Neural progenitor cell (in vitro differentiated cells): ENCODE results near the gene PTHLH. TPM values are rescaled to one million over a fixed set of nuclear protein-coding genes. Genes with fewer than 3 reads are reported as not detected.

Experiments
- DNase-seq: peaks from one replicate; pipeline ENCODE4 v3.0.0-alpha.2; 2016; ENCODE audit warnings: low spot score
- H2AFZ ChIP-seq: fragments of 200-600 bp; sonication (generic); replicated peaks from 2 replicates; pipeline ENCODE4 v1.6.1; 2016; ENCODE audit warnings: antibody characterized with exemption
- H3F3A ChIP-seq: fragments of 200-600 bp; sonication (generic); 2 replicates; pipeline ENCODE4 v1.6.1; 2016; ENCODE audit warnings: antibody characterized with exemption, low read depth
- H3K27ac ChIP-seq: fragments of 200-600 bp; sonication (generic); 2 replicates; pipeline ENCODE4 v1.5.1; 2016; ENCODE audit warnings: mild to moderate bottlenecking
- H3K27me3 ChIP-seq: fragments of 200-600 bp; sonication (generic); 2 replicates; pipeline ENCODE4 v1.6.1; 2016; ENCODE audit warnings: mild to moderate bottlenecking, moderate library complexity
- H3K36me3 ChIP-seq: fragments of 200-600 bp; sonication (generic); 2 replicates; pipeline ENCODE4 v1.5.1; 2016
- H3K4me1 ChIP-seq: fragments of 200-600 bp; sonication (generic); 2 replicates; pipeline ENCODE4 v1.6.1; 2016; ENCODE audit warnings: mixed run types
- H3K4me2 ChIP-seq: fragments of 200-600 bp; sonication (generic); 2 replicates; pipeline ENCODE4 v1.6.1; 2016
- H3K4me3 ChIP-seq: fragments of 200-600 bp; sonication (generic); 2 replicates; pipeline ENCODE4 v1.5.1; 2016
- H3K79me2 ChIP-seq: fragments of 200-600 bp; sonication (generic); 2 replicates; pipeline ENCODE4 v1.6.1; 2016; ENCODE audit warnings: low read depth
- H3K9ac ChIP-seq: fragments of 200-600 bp; sonication (generic); 2 replicates; pipeline ENCODE4 v1.6.1; 2016
- H3K9me3 ChIP-seq: fragments of 200-600 bp; sonication (generic); 2 replicates; pipeline ENCODE4 v1.5.1; 2016; ENCODE audit warnings: low read depth
- H4K20me1 ChIP-seq: fragments of 200-600 bp; sonication (generic); 2 replicates; pipeline ENCODE4 v1.6.1; 2016; ENCODE audit warnings: low read depth
- H3K27ac Mint-ChIP-seq: 3 replicates; pipeline ENCODE4 v1.8.0; 2021; ENCODE audit warnings: mixed read lengths
- H3K27me3 Mint-ChIP-seq: 2 replicates; pipeline ENCODE4 v1.8.0; 2022; ENCODE audit warnings: low read depth, mild to moderate bottlenecking, inconsistent platforms, moderate library complexity, mixed read lengths; ENCODE audit not compliant: insufficient read depth
- H3K36me3 Mint-ChIP-seq: 3 replicates; pipeline ENCODE4 v1.8.0; 2021; ENCODE audit warnings: mixed read lengths
- H3K4me1 Mint-ChIP-seq: 3 replicates; pipeline ENCODE4 v1.8.0; 2021; ENCODE audit warnings: mixed read lengths
- H3K4me3 Mint-ChIP-seq: 3 replicates; pipeline ENCODE4 v1.8.0; 2021; ENCODE audit warnings: mild to moderate bottlenecking, moderate library complexity, mixed read lengths
- H3K9me3 Mint-ChIP-seq: 3 replicates; pipeline ENCODE4 v1.8.0; 2020; ENCODE audit warnings: mixed read lengths
- EZH2 ChIP-seq: fragments of 200-600 bp; sonication (generic); IDR thresholded peaks from 2 replicates; pipeline ENCODE4 v1.6.1; 2017; ENCODE audit warnings: antibody characterized with exemption, mild to moderate bottlenecking, moderate library complexity
- EZH2phosphoT487 ChIP-seq: fragments of 200-600 bp; sonication (generic); IDR thresholded peaks from 2 replicates; pipeline ENCODE4 v1.6.1; 2017; ENCODE audit warnings: antibody characterized with exemption
- total RNA-seq: library from RNA; depleted of rRNA; stranded (reverse); fragments of >200 nt; gene quantifications from 2 replicates; pipeline ENCODE4 v1.2.3, GENCODE V29; 2015; ENCODE audit warnings: low replicate concordance
- TF ChIP-seq, protein P1 (sequence below): fragments of 200-600 bp; sonication (generic); IDR thresholded peaks from 2 replicates; pipeline ENCODE4 v1.5.1; 2017; ENCODE audit warnings: antibody characterized with exemption, mild to moderate bottlenecking

The PTHLH gene
- total RNA-seq, 1 donor from 2014 or later: not detected

DNA sequence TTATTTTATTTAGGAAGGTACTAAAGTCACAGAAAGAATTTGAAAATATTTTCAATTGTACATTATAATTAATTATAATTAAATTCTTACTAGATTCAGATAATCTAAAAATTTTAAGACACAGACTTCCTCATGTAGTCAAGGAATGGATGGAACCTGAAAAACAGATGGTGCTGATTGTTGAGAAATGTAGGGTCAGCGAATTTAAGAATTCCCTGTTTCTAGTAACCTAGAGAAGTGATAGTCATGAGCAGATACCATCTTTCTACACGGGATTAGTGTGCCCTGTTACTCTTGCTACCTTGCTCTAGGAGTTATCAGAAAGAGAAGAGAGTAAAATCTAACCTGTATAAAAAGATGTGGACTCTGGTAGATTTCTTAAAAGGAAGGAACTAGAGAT, 37.5 kb upstream of the PTHLH start:
- Histone ChIP-seq H4K20me1 (no peaks in the 10 kb centered on the region), H3K36me3 (no peaks in the 10 kb centered on the region), H3K4me3 (no peak overlapping the region), H3K4me2 (no peak overlapping the region), H3F3A (no peaks in the 10 kb centered on the region), H3K27ac (no peak overlapping the region), H3K79me2 (no peaks in the 10 kb centered on the region), H3K9ac (no peak overlapping the region), H3K4me1 (no peaks in the 10 kb centered on the region), H2AFZ (no peak overlapping the region), H3K27me3 (no peaks in the 10 kb centered on the region), H3K9me3 (no peaks in the 10 kb centered on the region)
- Mint-ChIP-seq H3K4me3 (no peak overlapping the region), H3K27ac (no peak overlapping the region), H3K36me3 (no peaks in the 10 kb centered on the region), H3K4me1 (no peaks in the 10 kb centered on the region), H3K27me3 (no peaks in the 10 kb centered on the region), H3K9me3 (no peaks in the 10 kb centered on the region)
- no peak for DNase-seq
- TF ChIP-seq, protein P1, sequence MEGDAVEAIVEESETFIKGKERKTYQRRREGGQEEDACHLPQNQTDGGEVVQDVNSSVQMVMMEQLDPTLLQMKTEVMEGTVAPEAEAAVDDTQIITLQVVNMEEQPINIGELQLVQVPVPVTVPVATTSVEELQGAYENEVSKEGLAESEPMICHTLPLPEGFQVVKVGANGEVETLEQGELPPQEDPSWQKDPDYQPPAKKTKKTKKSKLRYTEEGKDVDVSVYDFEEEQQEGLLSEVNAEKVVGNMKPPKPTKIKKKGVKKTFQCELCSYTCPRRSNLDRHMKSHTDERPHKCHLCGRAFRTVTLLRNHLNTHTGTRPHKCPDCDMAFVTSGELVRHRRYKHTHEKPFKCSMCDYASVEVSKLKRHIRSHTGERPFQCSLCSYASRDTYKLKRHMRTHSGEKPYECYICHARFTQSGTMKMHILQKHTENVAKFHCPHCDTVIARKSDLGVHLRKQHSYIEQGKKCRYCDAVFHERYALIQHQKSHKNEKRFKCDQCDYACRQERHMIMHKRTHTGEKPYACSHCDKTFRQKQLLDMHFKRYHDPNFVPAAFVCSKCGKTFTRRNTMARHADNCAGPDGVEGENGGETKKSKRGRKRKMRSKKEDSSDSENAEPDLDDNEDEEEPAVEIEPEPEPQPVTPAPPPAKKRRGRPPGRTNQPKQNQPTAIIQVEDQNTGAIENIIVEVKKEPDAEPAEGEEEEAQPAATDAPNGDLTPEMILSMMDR: no peak
- TF ChIP-seq EZH2phosphoT487: no peak
- TF ChIP-seq EZH2: no peak

DNA sequence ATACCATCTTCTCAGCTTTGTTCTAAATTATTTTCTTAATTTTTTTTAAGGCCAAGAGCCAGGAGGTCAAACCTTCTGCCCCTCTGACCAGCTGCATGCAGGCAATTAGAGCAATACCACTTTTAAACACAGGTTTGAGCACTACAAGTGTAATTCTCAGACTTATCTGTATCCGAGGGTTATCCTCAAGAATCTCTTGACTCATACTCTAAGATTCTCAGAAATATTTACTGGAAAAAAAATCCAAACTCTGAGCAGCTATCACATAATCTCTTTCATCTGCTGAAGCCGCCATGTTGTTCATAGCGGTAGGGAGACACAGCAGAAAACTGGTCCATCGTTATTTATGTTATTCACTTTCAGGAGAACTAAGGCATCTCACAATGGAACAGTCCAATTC, 27.4 kb upstream of the PTHLH start:
- H3K36me3 Mint-ChIP-seq: no peaks in the 10 kb centered on the region
- H3K4me3 ChIP-seq: no peak overlapping the region

DNA sequence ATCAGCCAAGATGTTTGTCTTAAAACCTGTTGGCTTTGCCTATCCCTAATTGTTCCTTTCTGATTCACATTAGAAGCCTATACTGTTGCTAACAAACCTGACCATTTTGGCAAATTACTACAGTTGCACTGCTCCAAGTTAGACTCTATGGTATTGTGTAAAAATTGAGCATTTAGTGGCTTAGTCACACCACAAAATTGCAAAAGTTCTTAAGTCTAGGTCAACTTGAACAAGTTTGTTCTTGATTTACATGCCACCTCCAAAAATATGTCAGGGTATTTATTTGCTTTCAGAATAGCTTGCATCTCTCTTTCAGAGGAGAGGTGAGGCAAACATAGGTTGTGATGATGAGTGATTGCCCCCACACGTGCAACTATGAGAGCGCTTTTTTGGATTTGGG, 27.0 kb upstream of the PTHLH start:
- H3K9me3 Mint-ChIP-seq: no peaks in the 10 kb centered on the region

More for the DNA sequence above, 27.4 kb upstream of the PTHLH start:
- Mint-ChIP-seq H3K27me3 (peaks cover 2% of the 10 kb centered on the region), H3K27ac (no peak overlapping the region), H3K4me1 (no peaks in the 10 kb centered on the region), H3K9me3 (no peaks in the 10 kb centered on the region), H3K4me3 (no peak overlapping the region)
- H3K36me3 ChIP-seq: no peaks in the 10 kb centered on the region
- H2AFZ ChIP-seq: no peak overlapping the region
- no peak for TF ChIP-seq EZH2
- TF ChIP-seq, protein P1: no peak
- no peak for TF ChIP-seq EZH2phosphoT487
- H4K20me1 ChIP-seq: no peaks in the 10 kb centered on the region
- H3K9me3 ChIP-seq: no peaks in the 10 kb centered on the region
- H3K27me3 ChIP-seq: no peaks in the 10 kb centered on the region
- no peaks in the 10 kb centered on the region for H3K4me1 ChIP-seq
- no peak overlapping the region for H3K27ac ChIP-seq
- H3F3A ChIP-seq: no peaks in the 10 kb centered on the region
- H3K4me2 ChIP-seq: no peak overlapping the region
- no peak for DNase-seq
- H3K9ac ChIP-seq: no peak overlapping the region
- H3K79me2 ChIP-seq: no peaks in the 10 kb centered on the region

More for the DNA sequence above, 27.0 kb upstream of the PTHLH start:
- H3K27me3 ChIP-seq: no peaks in the 10 kb centered on the region
- no peak overlapping the region for H3K27ac ChIP-seq
- no peaks in the 10 kb centered on the region for H3K79me2 ChIP-seq
- H3K4me3 ChIP-seq: no peak overlapping the region
- Mint-ChIP-seq H3K27me3 (peaks cover 2% of the 10 kb centered on the region), H3K27ac (no peak overlapping the region), H3K4me3 (no peak overlapping the region), H3K36me3 (no peaks in the 10 kb centered on the region), H3K4me1 (no peaks in the 10 kb centered on the region)
- TF ChIP-seq EZH2phosphoT487 (no peak), EZH2 (no peak)
- TF ChIP-seq, protein P1: no peak
- no peak for DNase-seq
- H3F3A ChIP-seq: no peaks in the 10 kb centered on the region
- no peaks in the 10 kb centered on the region for H3K4me1 ChIP-seq
- no peaks in the 10 kb centered on the region for H3K9me3 ChIP-seq
- H4K20me1 ChIP-seq: no peaks in the 10 kb centered on the region
- H3K36me3 ChIP-seq: no peaks in the 10 kb centered on the region
- no peak overlapping the region for H2AFZ ChIP-seq
- H3K9ac ChIP-seq: no peak overlapping the region
- no peak overlapping the region for H3K4me2 ChIP-seq
